Epithelial cell of esophagus (primary cell): ENCODE data around the gene STX1B.

Experiments
- DNase-seq: peaks from one replicate; pipeline ENCODE4 v3.0.0; 2010; ENCODE audit warnings: low read depth
- H3K4me3 ChIP-seq: 2 replicates; pipeline ENCODE4 v1.5.1; 2011; ENCODE audit warnings: mild to moderate bottlenecking, low read length, control low read depth
- CTCF ChIP-seq: IDR thresholded peaks from 2 replicates; pipeline ENCODE4 v1.5.1; 2011; ENCODE audit warnings: low read depth, mild to moderate bottlenecking, low read length, control low read depth, inconsistent platforms; ENCODE audit not compliant: insufficient read depth; ENCODE audit errors: missing control alignments

Gene STX1B

GRCh38 chr16:31042866-31043265, 32.4 kb upstream of the STX1B start:
- TF ChIP-seq CTCF = no peak
- no peak for DNase-seq
- no peak overlapping the region for H3K4me3 ChIP-seq

- H3K4me3 ChIP-seq = no peak overlapping the region
- TF ChIP-seq CTCF = no peak
- DNase-seq = no peak
These were observed 28.6 kb upstream of the STX1B start for GRCh38 chr16:31038993-31039392.

GRCh38 chr16:31036691-31037090, 26.3 kb upstream of the STX1B start:
- H3K4me3 ChIP-seq = no peak overlapping the region
- no peak for DNase-seq
- TF ChIP-seq CTCF = no peak

- H3K4me3 ChIP-seq = peak overlapping the region; percentile 96
- no peak for TF ChIP-seq CTCF
- peak; percentile 84 for DNase-seq
These were observed 23.5 kb upstream of the STX1B start for GRCh38 chr16:31033709-31034492.

GRCh38 chr16:31032736-31033708, 22.6 kb upstream of the STX1B start, which contains the start of gene STX4:
STX4 (plus strand) TSS chr16:31033558; CDS start chr16:31033806, 248 bp downstream.
- no peak for TF ChIP-seq CTCF
- peak; percentile 95 for DNase-seq
- peak within 1 kb of the TSS; percentile 96 for H3K4me3 ChIP-seq

- no peak overlapping the region for H3K4me3 ChIP-seq
- TF ChIP-seq CTCF = no peak
- DNase-seq = no peak
These were observed 20.8 kb upstream of the STX1B start for GRCh38 chr16:31031276-31031675.
